ENCODE data around the gene SLC4A8. TPM values are rescaled to one million over a fixed set of nuclear protein-coding genes. Genes with fewer than 3 reads are reported as not detected.

The SLC4A8 gene
- total RNA-seq, 1 experiment from 2014 or later: 1.4 TPM

DNA sequence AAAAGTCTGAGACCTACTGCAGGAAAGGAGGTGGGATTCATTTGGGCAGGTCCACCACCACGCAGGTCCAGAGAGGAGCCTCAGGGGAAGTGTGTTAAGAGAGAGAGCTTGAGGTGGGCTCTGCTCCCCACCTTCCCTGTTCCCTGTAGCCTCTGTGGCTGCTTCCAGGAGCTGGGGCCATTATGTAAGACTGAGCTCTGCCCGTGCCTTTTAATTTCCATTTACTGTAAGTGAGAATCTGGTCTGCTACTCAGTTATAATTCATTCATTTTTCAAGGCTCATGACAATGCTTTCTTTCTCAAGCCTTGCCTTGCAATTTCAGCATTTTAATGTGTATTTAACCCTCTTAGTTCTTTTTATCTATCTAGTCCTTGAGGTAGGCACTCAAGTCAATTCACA is 8.3 kb downstream of the SLC4A8 start:
- Histone ChIP-seq H3K27ac (ENCODE audit: low read depth, low read length) (no peak overlapping the region), H3K36me3 (ENCODE audit: control insufficient read depth in 1 of 2, insufficient read depth in 2 of 2, low read length in 2 of 2) (no peaks in the 10 kb centered on the region), H3K79me2 (ENCODE audit: insufficient read depth, low read length) (no peaks in the 10 kb centered on the region), H3K27me3 (ENCODE audit: insufficient read depth, low read length) (no peaks in the 10 kb centered on the region), H3K4me2 (ENCODE audit: low read length) (no peak overlapping the region), H3K4me1 (ENCODE audit: control insufficient read depth in 1 of 2, insufficient read depth in 2 of 2, low read length in 2 of 2) (no peaks in the 10 kb centered on the region), H3K9me2 (ENCODE audit: insufficient read depth) (no peaks in the 10 kb centered on the region), H2AFZ (ENCODE audit: low read depth, low read length, poor library complexity, severe bottlenecking) (no peak overlapping the region), H3K4me3 (replicated peaks in 1 of 2; ENCODE audit: low read depth in 1 of 2, low read length in 2 of 2) (no peak overlapping the region), H4K20me1 (ENCODE audit: insufficient read depth) (no peaks in the 10 kb centered on the region), H3K9ac (ENCODE audit: low read length) (no peak overlapping the region), H3K9me3 (ENCODE audit: control insufficient read depth in 1 of 2, insufficient read depth in 1 of 2, low read depth in 1 of 2, low read length in 2 of 2) (no peaks in the 10 kb centered on the region)
- ChIA-PET CTCF (no interaction called here), POLR2A (no interaction called here), RAD21 (ENCODE audit: low non-redundant PET in 1 of 2, low total read pairs in 2 of 2, uncharacterized antibody in 2 of 2, unreplicated experiment in 2 of 2) (no interaction called here)
- ATAC-seq (no peak), DNase-seq (ENCODE audit: low read depth, low spot score) (no peak)
- BruUV-seq (replicated peaks): no TSS peak
- TF ChIP-seq, protein P1, sequence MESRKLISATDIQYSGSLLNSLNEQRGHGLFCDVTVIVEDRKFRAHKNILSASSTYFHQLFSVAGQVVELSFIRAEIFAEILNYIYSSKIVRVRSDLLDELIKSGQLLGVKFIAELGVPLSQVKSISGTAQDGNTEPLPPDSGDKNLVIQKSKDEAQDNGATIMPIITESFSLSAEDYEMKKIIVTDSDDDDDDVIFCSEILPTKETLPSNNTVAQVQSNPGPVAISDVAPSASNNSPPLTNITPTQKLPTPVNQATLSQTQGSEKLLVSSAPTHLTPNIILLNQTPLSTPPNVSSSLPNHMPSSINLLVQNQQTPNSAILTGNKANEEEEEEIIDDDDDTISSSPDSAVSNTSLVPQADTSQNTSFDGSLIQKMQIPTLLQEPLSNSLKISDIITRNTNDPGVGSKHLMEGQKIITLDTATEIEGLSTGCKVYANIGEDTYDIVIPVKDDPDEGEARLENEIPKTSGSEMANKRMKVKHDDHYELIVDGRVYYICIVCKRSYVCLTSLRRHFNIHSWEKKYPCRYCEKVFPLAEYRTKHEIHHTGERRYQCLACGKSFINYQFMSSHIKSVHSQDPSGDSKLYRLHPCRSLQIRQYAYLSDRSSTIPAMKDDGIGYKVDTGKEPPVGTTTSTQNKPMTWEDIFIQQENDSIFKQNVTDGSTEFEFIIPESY (IDR thresholded peaks at IDR 0.05; ENCODE audit: extremely low read depth, insufficient replicate concordance, low read length): no peak
- TF ChIP-seq ZNF274 (IDR thresholded peaks at IDR 0.05; ENCODE audit: low read depth, low read length) (no peak), YY1 (IDR thresholded peaks at IDR 0.05; ENCODE audit: extremely low read depth, insufficient replicate concordance, low read depth, low read length) (no peak), EZH2 (IDR thresholded peaks at IDR 0.05) (no peak), ELF1 (IDR thresholded peaks at IDR 0.05; ENCODE audit: borderline replicate concordance, low read depth) (no peak), RAD21 (IDR thresholded peaks at IDR 0.05; ENCODE audit: low read depth) (no peak), EZH2phosphoT487 (IDR thresholded peaks at IDR 0.05; ENCODE audit: borderline replicate concordance) (no peak), EGR1 (IDR thresholded peaks at IDR 0.05; ENCODE audit: low read depth) (no peak), ZFX (IDR thresholded peaks at IDR 0.05) (no peak), CEBPB (IDR thresholded peaks at IDR 0.05; ENCODE audit: low read depth) (no peak)
- TF ChIP-seq, protein P2, sequence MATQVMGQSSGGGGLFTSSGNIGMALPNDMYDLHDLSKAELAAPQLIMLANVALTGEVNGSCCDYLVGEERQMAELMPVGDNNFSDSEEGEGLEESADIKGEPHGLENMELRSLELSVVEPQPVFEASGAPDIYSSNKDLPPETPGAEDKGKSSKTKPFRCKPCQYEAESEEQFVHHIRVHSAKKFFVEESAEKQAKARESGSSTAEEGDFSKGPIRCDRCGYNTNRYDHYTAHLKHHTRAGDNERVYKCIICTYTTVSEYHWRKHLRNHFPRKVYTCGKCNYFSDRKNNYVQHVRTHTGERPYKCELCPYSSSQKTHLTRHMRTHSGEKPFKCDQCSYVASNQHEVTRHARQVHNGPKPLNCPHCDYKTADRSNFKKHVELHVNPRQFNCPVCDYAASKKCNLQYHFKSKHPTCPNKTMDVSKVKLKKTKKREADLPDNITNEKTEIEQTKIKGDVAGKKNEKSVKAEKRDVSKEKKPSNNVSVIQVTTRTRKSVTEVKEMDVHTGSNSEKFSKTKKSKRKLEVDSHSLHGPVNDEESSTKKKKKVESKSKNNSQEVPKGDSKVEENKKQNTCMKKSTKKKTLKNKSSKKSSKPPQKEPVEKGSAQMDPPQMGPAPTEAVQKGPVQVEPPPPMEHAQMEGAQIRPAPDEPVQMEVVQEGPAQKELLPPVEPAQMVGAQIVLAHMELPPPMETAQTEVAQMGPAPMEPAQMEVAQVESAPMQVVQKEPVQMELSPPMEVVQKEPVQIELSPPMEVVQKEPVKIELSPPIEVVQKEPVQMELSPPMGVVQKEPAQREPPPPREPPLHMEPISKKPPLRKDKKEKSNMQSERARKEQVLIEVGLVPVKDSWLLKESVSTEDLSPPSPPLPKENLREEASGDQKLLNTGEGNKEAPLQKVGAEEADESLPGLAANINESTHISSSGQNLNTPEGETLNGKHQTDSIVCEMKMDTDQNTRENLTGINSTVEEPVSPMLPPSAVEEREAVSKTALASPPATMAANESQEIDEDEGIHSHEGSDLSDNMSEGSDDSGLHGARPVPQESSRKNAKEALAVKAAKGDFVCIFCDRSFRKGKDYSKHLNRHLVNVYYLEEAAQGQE (IDR thresholded peaks at IDR 0.05; ENCODE audit: low read depth): no peak
- TF ChIP-seq, protein P3, sequence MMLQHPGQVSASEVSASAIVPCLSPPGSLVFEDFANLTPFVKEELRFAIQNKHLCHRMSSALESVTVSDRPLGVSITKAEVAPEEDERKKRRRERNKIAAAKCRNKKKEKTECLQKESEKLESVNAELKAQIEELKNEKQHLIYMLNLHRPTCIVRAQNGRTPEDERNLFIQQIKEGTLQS (IDR thresholded peaks at IDR 0.05): no peak
- intact Hi-C loops (cut with micrococcal nuclease): no loop called here

All from HCT116 (cell line).